HG02852 (cell line): ENCODE measurements around the gene SMARCD2.
"Not testable (repeated sequence)": the region's sequence is repeated elsewhere in the genome, so short reads cannot be mapped to it uniquely, and the experiment has no call there.

Experiments
- ATAC-seq: cut with Tn5 transposase; IDR thresholded peaks from one replicate; pipeline ENCODE4 v1.9.1; 2021; ENCODE audit warnings: mild to moderate bottlenecking, moderate library complexity; ENCODE audit not compliant: unreplicated experiment

The SMARCD2 gene

GRCh38 chr17:63842540-63843386 is at the start of gene SMARCD2:
Gene SMARCD2 (minus strand): TSS chr17:63842685. CDS start chr17:63842674, 11 bp downstream.
- peak; percentile 79 for ATAC-seq

- not testable (repeated sequence) for ATAC-seq
Measured at GRCh38 chr17:63889026-63889848, 46.8 kb upstream of the SMARCD2 start.

GRCh38 chr17:63885119-63885518 is 42.6 kb upstream of the SMARCD2 start:
- ATAC-seq, result not testable (repeated sequence)

- not testable (repeated sequence) for ATAC-seq
Measured at GRCh38 chr17:63882626-63883126, 40.2 kb upstream of the SMARCD2 start.

GRCh38 chr17:63881935-63882601 is 39.6 kb upstream of the SMARCD2 start, which contains the start of gene GH2:
Gene GH2 (minus strand): TSS chr17:63881944. CDS start chr17:63881801, 143 bp downstream.
- no peak for ATAC-seq

- ATAC-seq, result not testable (repeated sequence)
Measured at GRCh38 chr17:63881337-63881736, 38.9 kb upstream of the SMARCD2 start.

GRCh38 chr17:63880706-63881105 is 38.2 kb upstream of the SMARCD2 start:
- ATAC-seq, result no peak

GRCh38 chr17:63878413-63878812 is 35.9 kb upstream of the SMARCD2 start:
- not testable (repeated sequence) for ATAC-seq

- not testable (repeated sequence) for ATAC-seq
Measured at GRCh38 chr17:63874693-63875092, 32.2 kb upstream of the SMARCD2 start.

- not testable (repeated sequence) for ATAC-seq
Measured at GRCh38 chr17:63874061-63874626, 31.7 kb upstream of the SMARCD2 start.

- ATAC-seq, result not testable (repeated sequence)
Measured at GRCh38 chr17:63873577-63873976, 31.1 kb upstream of the SMARCD2 start, which contains the start of gene CSH2. Gene CSH2 (minus strand): TSS chr17:63873677. CDS start chr17:63873614, 63 bp downstream.

GRCh38 chr17:63871646-63872365 is 29.3 kb upstream of the SMARCD2 start:
- ATAC-seq, result not testable (repeated sequence)

GRCh38 chr17:63870292-63870665 is 27.8 kb upstream of the SMARCD2 start:
- ATAC-seq, result not testable (repeated sequence)

GRCh38 chr17:63869491-63870291 is 27.2 kb upstream of the SMARCD2 start:
- not testable (repeated sequence) for ATAC-seq

GRCh38 chr17:63866625-63867024 is 24.1 kb upstream of the SMARCD2 start:
- not testable (repeated sequence) for ATAC-seq

GRCh38 chr17:63859257-63859656 is 16.8 kb upstream of the SMARCD2 start:
- no peak for ATAC-seq

- ATAC-seq, result not testable (repeated sequence)
Measured at GRCh38 chr17:63856425-63856824, 13.9 kb upstream of the SMARCD2 start.

- ATAC-seq, result no peak
Measured at GRCh38 chr17:63855185-63855584, 12.7 kb upstream of the SMARCD2 start.

GRCh38 chr17:63854709-63855108 is 12.2 kb upstream of the SMARCD2 start:
- ATAC-seq, result no peak
